ENCODE data around the gene DNAJC7. TPM values are rescaled to one million over a fixed set of nuclear protein-coding genes. Genes with fewer than 3 reads are reported as not detected.
A peak's percentile ranks its signal among the peaks of the same experiment; 100 is the strongest.
"Not testable (repeated sequence)": the region's sequence is repeated elsewhere in the genome, so short reads cannot be mapped to it uniquely, and the experiment has no call there.

The DNAJC7 gene
- total RNA-seq, 2 experiments from 2014 or later, result 86.6 to 94.8 TPM

GRCh38 chr17:42010898-42011516 is 6.2 kb downstream of the DNAJC7 start:
- peak overlapping the region; percentile 61 for H3K27ac Mint-ChIP-seq
- H3K27me3 Mint-ChIP-seq, result no peaks in the 10 kb centered on the region
- peaks cover 55% of the 10 kb centered on the region for H3K4me1 Mint-ChIP-seq
- H3K36me3 Mint-ChIP-seq (ENCODE audit: low read depth), result peaks cover 23% of the 10 kb centered on the region
- no peaks in the 10 kb centered on the region for H3K9me3 Mint-ChIP-seq (ENCODE audit: low read depth)
- intact Hi-C loops (cut with DNase I, micrococcal nuclease), result no loop called here
- DNase-seq (no peak), ATAC-seq (peak; percentile 23)
- H3K4me3 Mint-ChIP-seq, result no peak overlapping the region
- POLR2A ChIA-PET, result interaction anchor here (0.6 kb wide), 1 partner anchor 170 kb away, joined by 3 read pairs; no protein-coding TSS in a partner anchor
- CTCF ChIA-PET, result interaction anchor here (1.2 kb wide), 1 partner anchor 12 kb away, joined by 3 read pairs; no protein-coding TSS in a partner anchor

GRCh38 chr17:42010266-42010680 is 7.0 kb downstream of the DNAJC7 start:
- intact Hi-C loops (cut with DNase I, micrococcal nuclease); ATAC-seq; DNase-seq; H3K27me3 Mint-ChIP-seq; H3K4me3 Mint-ChIP-seq; H3K9me3 Mint-ChIP-seq (ENCODE audit: low read depth); POLR2A ChIA-PET: not testable (repeated sequence)
- CTCF ChIA-PET, result interaction anchor here (0.9 to 1.5 kb wide), 2 partner anchors 22 to 57 kb away, joined by 3 read pairs; no protein-coding TSS in a partner anchor
- H3K4me1 Mint-ChIP-seq, result peaks cover 51% of the 10 kb centered on the region
- H3K36me3 Mint-ChIP-seq (ENCODE audit: low read depth), result peaks cover 16% of the 10 kb centered on the region
- peak overlapping the region; percentile 61 for H3K27ac Mint-ChIP-seq

GRCh38 chr17:42009170-42009569 is 8.1 kb downstream of the DNAJC7 start:
- Mint-ChIP-seq H3K4me1 (peaks cover 46% of the 10 kb centered on the region), H3K9me3 (ENCODE audit: low read depth) (no peaks in the 10 kb centered on the region), H3K4me3 (no peak overlapping the region), H3K36me3 (ENCODE audit: low read depth) (peaks cover 12% of the 10 kb centered on the region), H3K27me3 (no peaks in the 10 kb centered on the region), H3K27ac (no peak overlapping the region)
- no peak for DNase-seq
- POLR2A ChIA-PET, result interaction anchor here (1.0 kb wide), 1 partner anchor 78 kb away, joined by 3 read pairs; the partner anchor contains the start of gene ODAD4
- ATAC-seq, result no peak
- CTCF ChIA-PET, result interaction anchor here (0.7 to 1.5 kb wide), 4 partner anchors 10 to 43 kb away, joined by 3 read pairs; no protein-coding TSS in a partner anchor
- intact Hi-C loops (cut with DNase I, micrococcal nuclease), result no loop called here

- intact Hi-C loops (cut with DNase I, micrococcal nuclease), result no loop called here
- Mint-ChIP-seq H3K9me3 (ENCODE audit: low read depth) (no peaks in the 10 kb centered on the region), H3K27me3 (no peaks in the 10 kb centered on the region), H3K4me3 (no peak overlapping the region), H3K4me1 (peaks cover 24% of the 10 kb centered on the region), H3K36me3 (ENCODE audit: low read depth) (peaks cover 10% of the 10 kb centered on the region), H3K27ac (no peak overlapping the region)
- DNase-seq, result no peak
- no peak for ATAC-seq
- CTCF ChIA-PET, result interaction anchor here (0.7 to 1.4 kb wide), 3 partner anchors 11 to 383 kb away, joined by 3 to 7 read pairs (median 5); no protein-coding TSS in a partner anchor
- POLR2A ChIA-PET, result no interaction called here
Measured at GRCh38 chr17:42005166-42005565, 12.1 kb downstream of the DNAJC7 start.

GRCh38 chr17:42002792-42003301 is 14.4 kb downstream of the DNAJC7 start:
- no peaks in the 10 kb centered on the region for H3K9me3 Mint-ChIP-seq (ENCODE audit: low read depth)
- H3K4me3 Mint-ChIP-seq, result no peak overlapping the region
- ChIA-PET CTCF (interaction anchor here (0.7 to 2.2 kb wide), 3 partner anchors 13 to 510 kb away, joined by 3 to 10 read pairs (median 7); no protein-coding TSS in a partner anchor), POLR2A (interaction anchor here (0.6 kb wide), 2 partner anchors 9 to 515 kb away, joined by 3 to 4 read pairs; no protein-coding TSS in a partner anchor)
- intact Hi-C loops (cut with DNase I, micrococcal nuclease), result no loop called here
- no peaks in the 10 kb centered on the region for H3K27me3 Mint-ChIP-seq
- H3K4me1 Mint-ChIP-seq, result peaks cover 16% of the 10 kb centered on the region
- H3K36me3 Mint-ChIP-seq (ENCODE audit: low read depth), result peaks cover 16% of the 10 kb centered on the region
- H3K27ac Mint-ChIP-seq, result no peak overlapping the region
- DNase-seq, result no peak
- no peak for ATAC-seq

GRCh38 chr17:42002175-42002791 is 15.0 kb downstream of the DNAJC7 start:
- ChIA-PET CTCF (interaction anchor here (1.2 to 2.2 kb wide), 3 partner anchors 13 to 16 kb away, joined by 4 to 10 read pairs (median 7); no protein-coding TSS in a partner anchor), POLR2A (interaction anchor here (0.6 kb wide), 1 partner anchor 516 kb away, joined by 4 read pairs; no protein-coding TSS in a partner anchor)
- ATAC-seq (no peak), DNase-seq (no peak)
- Mint-ChIP-seq H3K9me3 (ENCODE audit: low read depth) (no peaks in the 10 kb centered on the region), H3K27me3 (no peaks in the 10 kb centered on the region), H3K27ac (no peak overlapping the region), H3K36me3 (ENCODE audit: low read depth) (peaks cover 15% of the 10 kb centered on the region), H3K4me1 (peaks cover 15% of the 10 kb centered on the region), H3K4me3 (no peak overlapping the region)
- intact Hi-C loops (cut with DNase I, micrococcal nuclease), result no loop called here

- ChIA-PET CTCF (interaction anchor here (1.2 kb wide), 1 partner anchor 13 kb away, joined by 4 read pairs; no protein-coding TSS in a partner anchor), POLR2A (no interaction called here)
- Mint-ChIP-seq H3K4me1 (peaks cover 17% of the 10 kb centered on the region), H3K9me3 (ENCODE audit: low read depth) (no peaks in the 10 kb centered on the region), H3K4me3 (no peak overlapping the region), H3K27ac (no peak overlapping the region), H3K36me3 (ENCODE audit: low read depth) (peaks cover 17% of the 10 kb centered on the region), H3K27me3 (no peaks in the 10 kb centered on the region)
- intact Hi-C loops (cut with DNase I, micrococcal nuclease), result no loop called here
- DNase-seq (no peak), ATAC-seq (no peak)
Measured at GRCh38 chr17:42001729-42002128, 15.5 kb downstream of the DNAJC7 start.

- H3K27ac Mint-ChIP-seq, result peak overlapping the region; percentile 15
- ATAC-seq, result no peak
- no peak for DNase-seq
- ChIA-PET POLR2A (interaction anchor here (0.7 kb wide), 1 partner anchor 308 kb away, joined by 3 read pairs; no protein-coding TSS in a partner anchor), CTCF (interaction anchor here (0.6 to 1.3 kb wide), 3 partner anchors 16 to 280 kb away, joined by 3 read pairs; no protein-coding TSS in a partner anchor)
- no peaks in the 10 kb centered on the region for H3K9me3 Mint-ChIP-seq (ENCODE audit: low read depth)
- intact Hi-C loops (cut with DNase I, micrococcal nuclease), result no loop called here
- peaks cover 24% of the 10 kb centered on the region for H3K36me3 Mint-ChIP-seq (ENCODE audit: low read depth)
- H3K4me1 Mint-ChIP-seq, result peaks cover 24% of the 10 kb centered on the region
- no peaks in the 10 kb centered on the region for H3K27me3 Mint-ChIP-seq
- H3K4me3 Mint-ChIP-seq, result no peak overlapping the region
Measured at GRCh38 chr17:42000413-42001133, 16.7 kb downstream of the DNAJC7 start.

- no peaks in the 10 kb centered on the region for H3K9me3 Mint-ChIP-seq (ENCODE audit: low read depth)
- no peaks in the 10 kb centered on the region for H3K27me3 Mint-ChIP-seq
- peaks cover 30% of the 10 kb centered on the region for H3K36me3 Mint-ChIP-seq (ENCODE audit: low read depth)
- ATAC-seq (no peak), DNase-seq (no peak)
- intact Hi-C loops (cut with DNase I, micrococcal nuclease), result no loop called here
- H3K27ac Mint-ChIP-seq, result no peak overlapping the region
- CTCF ChIA-PET, result interaction anchor here (1.1 kb wide), 1 partner anchor 31 kb away, joined by 3 read pairs; no protein-coding TSS in a partner anchor
- peaks cover 16% of the 10 kb centered on the region for H3K4me1 Mint-ChIP-seq
- POLR2A ChIA-PET, result no interaction called here
- H3K4me3 Mint-ChIP-seq, result no peak overlapping the region
Measured at GRCh38 chr17:41998497-41998896, 18.7 kb downstream of the DNAJC7 start.

- peak overlapping the region; percentile 26 for H3K27ac Mint-ChIP-seq
- DNase-seq (no peak), ATAC-seq (no peak)
- no peak overlapping the region for H3K4me3 Mint-ChIP-seq
- peaks cover 42% of the 10 kb centered on the region for H3K36me3 Mint-ChIP-seq (ENCODE audit: low read depth)
- H3K4me1 Mint-ChIP-seq, result peaks cover 12% of the 10 kb centered on the region
- ChIA-PET CTCF (no interaction called here), POLR2A (no interaction called here)
- no peaks in the 10 kb centered on the region for H3K9me3 Mint-ChIP-seq (ENCODE audit: low read depth)
- no peaks in the 10 kb centered on the region for H3K27me3 Mint-ChIP-seq
- intact Hi-C loops (cut with DNase I, micrococcal nuclease), result no loop called here
Measured at GRCh38 chr17:41996855-41997164, 20.4 kb downstream of the DNAJC7 start.

GRCh38 chr17:41992576-41992975 is 24.7 kb downstream of the DNAJC7 start:
- Mint-ChIP-seq H3K36me3 (ENCODE audit: low read depth) (peaks cover 57% of the 10 kb centered on the region), H3K9me3 (ENCODE audit: low read depth) (no peaks in the 10 kb centered on the region), H3K4me1 (peaks cover 22% of the 10 kb centered on the region), H3K27me3 (no peaks in the 10 kb centered on the region), H3K4me3 (no peak overlapping the region), H3K27ac (no peak overlapping the region)
- intact Hi-C loops (cut with DNase I, micrococcal nuclease), result no loop called here
- ATAC-seq, result no peak
- ChIA-PET CTCF (interaction anchor here (0.6 to 0.7 kb wide), 3 partner anchors 17 to 463 kb away, joined by 3 to 4 read pairs (median 3); no protein-coding TSS in a partner anchor), POLR2A (no interaction called here)
- no peak for DNase-seq

Data from activated CD4-positive, alpha-beta T cell treated with anti-CD3 and anti-CD28 coated beads for 36 hours (primary cell).